ENCODE results near the gene GUCY1A1. TPM values are rescaled to one million over a fixed set of nuclear protein-coding genes. Genes with fewer than 3 reads are reported as not detected.

GUCY1A1 gene
- total RNA-seq, 2 experiments from 2014 or later, result not detected

GRCh38 chr4:155688211-155688610, 21.6 kb downstream of the GUCY1A1 start:
- Mint-ChIP-seq H3K4me3 (no peak overlapping the region), H3K27me3 (no peaks in the 10 kb centered on the region), H3K4me1 (ENCODE audit: low read depth) (no peaks in the 10 kb centered on the region), H3K27ac (no peak overlapping the region), H3K36me3 (ENCODE audit: low read depth) (no peaks in the 10 kb centered on the region), H3K9me3 (no peaks in the 10 kb centered on the region)
- H3K9me3 ChIP-seq (ENCODE audit: control insufficient read depth in 1 of 2, insufficient read depth in 1 of 2, low read length in 2 of 2), result no peaks in the 10 kb centered on the region
- no peak for ATAC-seq (ENCODE audit: poor library complexity)
- H3K4me3 ChIP-seq (ENCODE audit: low read length), result no peak overlapping the region
- no peak overlapping the region for H3K27ac ChIP-seq (ENCODE audit: low read depth in 1 of 2, low read length in 2 of 2)
- intact Hi-C loops (cut with DNase I, micrococcal nuclease), result no loop called here
- TF ChIP-seq, protein P1, sequence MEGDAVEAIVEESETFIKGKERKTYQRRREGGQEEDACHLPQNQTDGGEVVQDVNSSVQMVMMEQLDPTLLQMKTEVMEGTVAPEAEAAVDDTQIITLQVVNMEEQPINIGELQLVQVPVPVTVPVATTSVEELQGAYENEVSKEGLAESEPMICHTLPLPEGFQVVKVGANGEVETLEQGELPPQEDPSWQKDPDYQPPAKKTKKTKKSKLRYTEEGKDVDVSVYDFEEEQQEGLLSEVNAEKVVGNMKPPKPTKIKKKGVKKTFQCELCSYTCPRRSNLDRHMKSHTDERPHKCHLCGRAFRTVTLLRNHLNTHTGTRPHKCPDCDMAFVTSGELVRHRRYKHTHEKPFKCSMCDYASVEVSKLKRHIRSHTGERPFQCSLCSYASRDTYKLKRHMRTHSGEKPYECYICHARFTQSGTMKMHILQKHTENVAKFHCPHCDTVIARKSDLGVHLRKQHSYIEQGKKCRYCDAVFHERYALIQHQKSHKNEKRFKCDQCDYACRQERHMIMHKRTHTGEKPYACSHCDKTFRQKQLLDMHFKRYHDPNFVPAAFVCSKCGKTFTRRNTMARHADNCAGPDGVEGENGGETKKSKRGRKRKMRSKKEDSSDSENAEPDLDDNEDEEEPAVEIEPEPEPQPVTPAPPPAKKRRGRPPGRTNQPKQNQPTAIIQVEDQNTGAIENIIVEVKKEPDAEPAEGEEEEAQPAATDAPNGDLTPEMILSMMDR (IDR thresholded peaks at IDR 0.05), result no peak
- H3K27me3 ChIP-seq (ENCODE audit: control insufficient read depth in 1 of 2, insufficient read depth in 2 of 2, low read length in 2 of 2), result no peaks in the 10 kb centered on the region
- no peaks in the 10 kb centered on the region for H3K36me3 ChIP-seq (ENCODE audit: insufficient read depth, low read length)
- DNase-seq, result no peak
- CTCF ChIA-PET, result no interaction called here
- POLR2A ChIA-PET, result no interaction called here
- H3K4me1 ChIP-seq (ENCODE audit: insufficient read depth, low read length), result no peaks in the 10 kb centered on the region

- no peak for ATAC-seq (ENCODE audit: poor library complexity)
Measured at GRCh38 chr4:155688860-155689259, 22.2 kb downstream of the GUCY1A1 start.

GRCh38 chr4:155690044-155690837, 23.6 kb downstream of the GUCY1A1 start:
- no peak for DNase-seq
- no peak overlapping the region for H3K27ac ChIP-seq (ENCODE audit: low read depth in 1 of 2, low read length in 2 of 2)
- no peak for ATAC-seq (ENCODE audit: poor library complexity)
- Mint-ChIP-seq H3K4me1 (ENCODE audit: low read depth) (no peaks in the 10 kb centered on the region), H3K27me3 (no peaks in the 10 kb centered on the region), H3K9me3 (no peaks in the 10 kb centered on the region), H3K27ac (no peak overlapping the region), H3K36me3 (ENCODE audit: low read depth) (no peaks in the 10 kb centered on the region), H3K4me3 (no peak overlapping the region)
- no peaks in the 10 kb centered on the region for H3K4me1 ChIP-seq (ENCODE audit: insufficient read depth, low read length)
- H3K9me3 ChIP-seq (ENCODE audit: control insufficient read depth in 1 of 2, insufficient read depth in 1 of 2, low read length in 2 of 2), result no peaks in the 10 kb centered on the region
- intact Hi-C loops (cut with DNase I, micrococcal nuclease), result no loop called here
- ChIA-PET CTCF (no interaction called here), POLR2A (no interaction called here)
- H3K36me3 ChIP-seq (ENCODE audit: insufficient read depth, low read length), result no peaks in the 10 kb centered on the region
- no peak overlapping the region for H3K4me3 ChIP-seq (ENCODE audit: low read length)
- TF ChIP-seq, protein P1 (IDR thresholded peaks at IDR 0.05), result no peak
- no peaks in the 10 kb centered on the region for H3K27me3 ChIP-seq (ENCODE audit: control insufficient read depth in 1 of 2, insufficient read depth in 2 of 2, low read length in 2 of 2)

More at GRCh38 chr4:155688860-155689259, 22.2 kb downstream of the GUCY1A1 start:
- Mint-ChIP-seq H3K27ac (no peak overlapping the region), H3K27me3 (no peaks in the 10 kb centered on the region), H3K4me1 (ENCODE audit: low read depth) (no peaks in the 10 kb centered on the region), H3K4me3 (no peak overlapping the region), H3K36me3 (ENCODE audit: low read depth) (no peaks in the 10 kb centered on the region), H3K9me3 (no peaks in the 10 kb centered on the region)
- DNase-seq, result no peak
- Histone ChIP-seq H3K36me3 (ENCODE audit: insufficient read depth, low read length) (no peaks in the 10 kb centered on the region), H3K4me1 (ENCODE audit: insufficient read depth, low read length) (no peaks in the 10 kb centered on the region), H3K27me3 (ENCODE audit: control insufficient read depth in 1 of 2, insufficient read depth in 2 of 2, low read length in 2 of 2) (no peaks in the 10 kb centered on the region), H3K9me3 (ENCODE audit: control insufficient read depth in 1 of 2, insufficient read depth in 1 of 2, low read length in 2 of 2) (no peaks in the 10 kb centered on the region), H3K4me3 (ENCODE audit: low read length) (no peak overlapping the region), H3K27ac (ENCODE audit: low read depth in 1 of 2, low read length in 2 of 2) (no peak overlapping the region)
- ChIA-PET POLR2A (no interaction called here), CTCF (no interaction called here)
- TF ChIP-seq, protein P1 (IDR thresholded peaks at IDR 0.05), result no peak
- intact Hi-C loops (cut with DNase I, micrococcal nuclease), result no loop called here

All from CD4-positive, alpha-beta T cell (primary cell).